ENCODE results near the gene LGR6. TPM values are rescaled to one million over a fixed set of nuclear protein-coding genes. Genes with fewer than 3 reads are reported as not detected.

The LGR6 gene
- total and polyA plus RNA-seq, 2 of the 4 experiments (the other 2 are of a cell fraction), result not detected

- ChIA-PET POLR2A (ENCODE audit: unreplicated experiment) (no interaction called here), CTCF (interaction anchor here (0.6 to 0.7 kb wide), 2 partner anchors 9 to 19 kb away, joined by 3 read pairs; no protein-coding TSS in a partner anchor)
- no peak overlapping the region for H4K91ac ChIP-seq (ENCODE audit: insufficient read depth, low read depth, low read length)
- no peaks in the 10 kb centered on the region for H3K9me3 ChIP-seq (ENCODE audit: control insufficient read depth, insufficient read depth, low read length)
- no peak overlapping the region for H2BK5ac ChIP-seq (ENCODE audit: low read depth, low read length, poor library complexity, severe bottlenecking)
- H3K79me1 ChIP-seq (ENCODE audit: low read depth in 1 of 2, low read length in 2 of 2), result no peaks in the 10 kb centered on the region
- no peak overlapping the region for H2AFZ ChIP-seq (replicated peaks; ENCODE audit: low read length, poor library complexity)
- dilution Hi-C loops (cut with HindIII; ENCODE audit: low sequenced_read_pairs, unreplicated experiment) (no loop called here), intact Hi-C loops (cut with micrococcal nuclease) (no loop called here), in situ Hi-C loops (cut with MboI; ENCODE audit: low sequenced_read_pairs) (no loop called here)
- ATAC-seq (ENCODE audit: low read depth) (no peak), DNase-seq (no peak)
- no peaks in the 10 kb centered on the region; the same call in 1 of the 2 replicates for H3K9me1 ChIP-seq (ENCODE audit: insufficient read depth, low read length)
- H3K14ac ChIP-seq (replicated peaks; ENCODE audit: low read depth, low read length), result no peak overlapping the region
- no peak overlapping the region for H3K23ac ChIP-seq (ENCODE audit: low read depth, low read length)
- no peaks in the 10 kb centered on the region for H3K36me3 ChIP-seq (ENCODE audit: control insufficient read depth, insufficient read depth, low read length)
- H3K9ac ChIP-seq (ENCODE audit: low read depth, low read length), result no peak overlapping the region
- no peak overlapping the region for H3K4me3 ChIP-seq (ENCODE audit: insufficient read depth, low read depth, low read length)
- no peak overlapping the region for H4K8ac ChIP-seq (ENCODE audit: low read depth in 2 of 2, low read length in 2 of 2)
- no peak overlapping the region for H4K5ac ChIP-seq (ENCODE audit: low read depth, low read length)
- no peak overlapping the region for H2AK5ac ChIP-seq (ENCODE audit: low read depth, low read length)
- no peak overlapping the region for H2AK9ac ChIP-seq (replicated peaks; ENCODE audit: low read depth, low read length, poor library complexity)
- TF ChIP-seq SMC3 (IDR thresholded peaks at IDR 0.05; ENCODE audit: low read depth, low read length) (no peak), NFE2L2 (IDR thresholded peaks at IDR 0.05; ENCODE audit: low read depth, low read length) (no peak), FOS (IDR thresholded peaks at IDR 0.05; ENCODE audit: low read depth, low read length) (no peak), MXI1 (IDR thresholded peaks at IDR 0.05; ENCODE audit: borderline replicate concordance, low read depth, low read length) (no peak), MAFK (IDR thresholded peaks at IDR 0.05; ENCODE audit: low read depth, low read length) (no peak), RAD21 (IDR thresholded peaks at IDR 0.05; ENCODE audit: low read length) (no peak)
- TF ChIP-seq, protein P1, sequence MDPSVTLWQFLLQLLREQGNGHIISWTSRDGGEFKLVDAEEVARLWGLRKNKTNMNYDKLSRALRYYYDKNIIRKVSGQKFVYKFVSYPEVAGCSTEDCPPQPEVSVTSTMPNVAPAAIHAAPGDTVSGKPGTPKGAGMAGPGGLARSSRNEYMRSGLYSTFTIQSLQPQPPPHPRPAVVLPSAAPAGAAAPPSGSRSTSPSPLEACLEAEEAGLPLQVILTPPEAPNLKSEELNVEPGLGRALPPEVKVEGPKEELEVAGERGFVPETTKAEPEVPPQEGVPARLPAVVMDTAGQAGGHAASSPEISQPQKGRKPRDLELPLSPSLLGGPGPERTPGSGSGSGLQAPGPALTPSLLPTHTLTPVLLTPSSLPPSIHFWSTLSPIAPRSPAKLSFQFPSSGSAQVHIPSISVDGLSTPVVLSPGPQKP (IDR thresholded peaks at IDR 0.05; ENCODE audit: borderline replicate concordance, low read depth, low read length), result no peak
- no peak overlapping the region for H3K4me2 ChIP-seq (ENCODE audit: low read depth, low read length)
- peaks cover 81% of the 10 kb centered on the region for H3K27me3 ChIP-seq (ENCODE audit: control insufficient read depth, insufficient read depth, low read length)
- H3K4ac ChIP-seq (ENCODE audit: low read depth, low read length), result no peak overlapping the region
- no peak overlapping the region for H3K56ac ChIP-seq (ENCODE audit: extremely low read depth, insufficient read depth, low read length)
- no CpG with 5 or more reads among the region's 3 CpGs for WGBS, 2 experiments (ENCODE audit: extremely low coverage in 2 of 2, insufficient read length in 1 of 2)
- no peak overlapping the region for H2BK15ac ChIP-seq (ENCODE audit: low read depth, low read length)
- H4K20me1 ChIP-seq (ENCODE audit: insufficient read depth, low read length), result no peaks in the 10 kb centered on the region; the same call in 1 of the 2 replicates
- no peak overlapping the region for H3K27ac ChIP-seq (ENCODE audit: insufficient read depth, low read length)
- H3K18ac ChIP-seq (ENCODE audit: low read depth, low read length), result no peak overlapping the region
- BruUV-seq (replicated peaks), result no TSS peak
- H3K4me1 ChIP-seq (ENCODE audit: control insufficient read depth, insufficient read depth, low read length), result no peaks in the 10 kb centered on the region; the same call in 1 of the 2 replicates
- H2BK20ac ChIP-seq (ENCODE audit: low read depth, low read length), result no peak overlapping the region
- no peak overlapping the region for H2BK120ac ChIP-seq (ENCODE audit: low read depth, low read length)
Observed at GRCh38 chr1:202217516-202217915, 23.9 kb downstream of the LGR6 start.
